ENCODE measurements around the gene HORMAD2.

The HORMAD2 gene, protein sequence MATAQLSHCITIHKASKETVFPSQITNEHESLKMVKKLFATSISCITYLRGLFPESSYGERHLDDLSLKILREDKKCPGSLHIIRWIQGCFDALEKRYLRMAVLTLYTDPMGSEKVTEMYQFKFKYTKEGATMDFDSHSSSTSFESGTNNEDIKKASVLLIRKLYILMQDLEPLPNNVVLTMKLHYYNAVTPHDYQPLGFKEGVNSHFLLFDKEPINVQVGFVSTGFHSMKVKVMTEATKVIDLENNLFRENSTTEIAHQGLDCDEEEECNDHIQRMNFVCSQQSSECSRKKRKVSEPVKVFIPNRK

GRCh38 chr22:30079952-30080533 lies at the start of gene HORMAD2:
TSS of gene HORMAD2 (plus strand) at chr22:30080464. CDS start at chr22:30093953, 13,489 bp downstream.
- DNase-seq (ENCODE audit: low read depth): no peak
- no peak within 1 kb of the TSS for H3K4me3 ChIP-seq (ENCODE audit: low read depth, low read length)
- TF ChIP-seq CTCF (IDR thresholded peaks at IDR 0.05; ENCODE audit: low read depth, low read length) (no peak), MAX (IDR thresholded peaks at IDR 0.05; ENCODE audit: low read depth, low read length) (no peak), POLR2A (IDR thresholded peaks at IDR 0.05; ENCODE audit: extremely low read depth, insufficient read length) (no peak), MYC (IDR thresholded peaks at IDR 0.05; ENCODE audit: low read depth, low read length) (no peak)

DNA sequence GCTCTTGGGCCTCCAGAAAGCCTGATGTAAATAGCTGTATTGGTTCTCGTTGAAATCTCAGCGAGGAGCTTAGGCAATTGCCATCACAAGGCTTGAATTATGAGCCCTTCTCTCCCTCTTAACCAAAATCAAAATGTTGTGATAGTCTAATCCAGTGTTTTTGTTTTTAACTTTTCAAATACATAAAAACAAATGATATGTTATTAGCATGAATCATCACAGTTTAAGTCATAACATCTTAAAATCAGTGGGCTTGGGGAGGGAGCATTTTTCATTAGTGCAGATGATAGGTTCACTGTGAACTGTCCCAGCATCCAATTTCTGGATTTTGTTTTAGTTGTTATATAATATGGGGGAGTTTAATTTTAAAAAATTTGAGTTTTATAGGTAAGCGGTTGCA lies 48.9 kb upstream of the HORMAD2 start:
- no peak for TF ChIP-seq CTCF (IDR thresholded peaks at IDR 0.05; ENCODE audit: low read depth, low read length)
- no peak for TF ChIP-seq MAX (IDR thresholded peaks at IDR 0.05; ENCODE audit: low read depth, low read length)
- no peak overlapping the region for H3K4me3 ChIP-seq (ENCODE audit: low read depth, low read length)
- DNase-seq (ENCODE audit: low read depth): no peak

- DNase-seq (ENCODE audit: low read depth): no peak
- H3K4me3 ChIP-seq (ENCODE audit: low read depth, low read length): no peak overlapping the region
- TF ChIP-seq MYC (IDR thresholded peaks at IDR 0.05; ENCODE audit: low read depth, low read length) (no peak), POLR2A (IDR thresholded peaks at IDR 0.05; ENCODE audit: extremely low read depth, insufficient read length) (no peak), MAX (IDR thresholded peaks at IDR 0.05; ENCODE audit: low read depth, low read length) (0 out of 2 replicates have a peak, but pooled peaks have one; percentile 24), CTCF (IDR thresholded peaks at IDR 0.05; ENCODE audit: low read depth, low read length) (no peak)
These were observed 48.4 kb upstream of the HORMAD2 start for GRCh38 chr22:30031764-30032455.

DNA sequence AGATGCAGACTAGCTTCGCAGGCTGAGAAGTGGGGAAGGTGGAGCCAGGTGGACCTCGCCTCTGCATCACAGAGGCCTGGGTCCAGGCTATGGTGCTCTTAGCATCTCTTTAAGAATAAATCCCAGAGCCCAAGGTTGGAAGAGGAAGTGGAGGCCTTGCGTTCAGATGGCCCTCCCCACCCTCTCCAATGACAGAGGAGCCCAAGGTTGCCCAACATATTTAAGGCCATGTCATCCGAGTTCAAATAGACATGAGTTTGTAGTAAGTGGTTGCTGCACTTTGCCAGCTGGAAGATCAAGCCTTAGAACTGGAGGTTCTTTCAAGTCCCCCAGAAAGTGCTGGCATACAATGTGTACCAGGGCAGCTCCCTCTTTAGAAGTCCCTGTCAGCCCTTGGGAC lies 47.1 kb upstream of the HORMAD2 start:
- DNase-seq (ENCODE audit: low read depth): peak; percentile 58
- 0 out of 2 replicates have a peak, but pooled peaks have one; percentile 12 for TF ChIP-seq MYC (IDR thresholded peaks at IDR 0.05; ENCODE audit: low read depth, low read length)
- TF ChIP-seq MAX (IDR thresholded peaks at IDR 0.05; ENCODE audit: low read depth, low read length): no peak
- no peak for TF ChIP-seq CTCF (IDR thresholded peaks at IDR 0.05; ENCODE audit: low read depth, low read length)
- TF ChIP-seq POLR2A (IDR thresholded peaks at IDR 0.05; ENCODE audit: extremely low read depth, insufficient read length): no peak
- H3K4me3 ChIP-seq (ENCODE audit: low read depth, low read length): no peak overlapping the region

- TF ChIP-seq MYC (IDR thresholded peaks at IDR 0.05; ENCODE audit: low read depth, low read length): no peak
- no peak for TF ChIP-seq CTCF (IDR thresholded peaks at IDR 0.05; ENCODE audit: low read depth, low read length)
- no peak overlapping the region for H3K4me3 ChIP-seq (ENCODE audit: low read depth, low read length)
- DNase-seq (ENCODE audit: low read depth): no peak
These were observed 46.4 kb upstream of the HORMAD2 start for GRCh38 chr22:30033901-30034300.

All from NB4 (cell line).